DMS53 treated with DMSO at 0.1 percent for 48 hours (cell line): ENCODE data around the gene ZBTB4.

Experiments
- DNase-seq: peaks from one replicate; lab custom pipeline; 2025; ENCODE audit not compliant: unreplicated experiment; lab: John Stamatoyannopoulos, UW

The ZBTB4 gene, protein sequence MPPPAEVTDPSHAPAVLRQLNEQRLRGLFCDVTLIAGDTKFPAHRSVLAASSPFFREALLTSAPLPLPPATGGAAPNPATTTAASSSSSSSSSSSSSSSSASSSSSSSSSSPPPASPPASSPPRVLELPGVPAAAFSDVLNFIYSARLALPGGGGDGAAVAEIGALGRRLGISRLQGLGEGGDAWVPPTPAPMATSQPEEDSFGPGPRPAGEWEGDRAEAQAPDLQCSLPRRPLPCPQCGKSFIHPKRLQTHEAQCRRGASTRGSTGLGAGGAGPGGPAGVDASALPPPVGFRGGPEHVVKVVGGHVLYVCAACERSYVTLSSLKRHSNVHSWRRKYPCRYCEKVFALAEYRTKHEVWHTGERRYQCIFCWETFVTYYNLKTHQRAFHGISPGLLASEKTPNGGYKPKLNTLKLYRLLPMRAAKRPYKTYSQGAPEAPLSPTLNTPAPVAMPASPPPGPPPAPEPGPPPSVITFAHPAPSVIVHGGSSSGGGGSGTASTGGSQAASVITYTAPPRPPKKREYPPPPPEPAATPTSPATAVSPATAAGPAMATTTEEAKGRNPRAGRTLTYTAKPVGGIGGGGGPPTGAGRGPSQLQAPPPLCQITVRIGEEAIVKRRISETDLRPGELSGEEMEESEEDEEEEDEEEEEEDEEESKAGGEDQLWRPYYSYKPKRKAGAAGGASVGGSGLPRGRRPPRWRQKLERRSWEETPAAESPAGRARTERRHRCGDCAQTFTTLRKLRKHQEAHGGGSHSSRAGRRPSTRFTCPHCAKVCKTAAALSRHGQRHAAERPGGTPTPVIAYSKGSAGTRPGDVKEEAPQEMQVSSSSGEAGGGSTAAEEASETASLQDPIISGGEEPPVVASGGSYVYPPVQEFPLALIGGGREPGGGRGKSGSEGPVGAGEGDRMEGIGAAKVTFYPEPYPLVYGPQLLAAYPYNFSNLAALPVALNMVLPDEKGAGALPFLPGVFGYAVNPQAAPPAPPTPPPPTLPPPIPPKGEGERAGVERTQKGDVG

DNA sequence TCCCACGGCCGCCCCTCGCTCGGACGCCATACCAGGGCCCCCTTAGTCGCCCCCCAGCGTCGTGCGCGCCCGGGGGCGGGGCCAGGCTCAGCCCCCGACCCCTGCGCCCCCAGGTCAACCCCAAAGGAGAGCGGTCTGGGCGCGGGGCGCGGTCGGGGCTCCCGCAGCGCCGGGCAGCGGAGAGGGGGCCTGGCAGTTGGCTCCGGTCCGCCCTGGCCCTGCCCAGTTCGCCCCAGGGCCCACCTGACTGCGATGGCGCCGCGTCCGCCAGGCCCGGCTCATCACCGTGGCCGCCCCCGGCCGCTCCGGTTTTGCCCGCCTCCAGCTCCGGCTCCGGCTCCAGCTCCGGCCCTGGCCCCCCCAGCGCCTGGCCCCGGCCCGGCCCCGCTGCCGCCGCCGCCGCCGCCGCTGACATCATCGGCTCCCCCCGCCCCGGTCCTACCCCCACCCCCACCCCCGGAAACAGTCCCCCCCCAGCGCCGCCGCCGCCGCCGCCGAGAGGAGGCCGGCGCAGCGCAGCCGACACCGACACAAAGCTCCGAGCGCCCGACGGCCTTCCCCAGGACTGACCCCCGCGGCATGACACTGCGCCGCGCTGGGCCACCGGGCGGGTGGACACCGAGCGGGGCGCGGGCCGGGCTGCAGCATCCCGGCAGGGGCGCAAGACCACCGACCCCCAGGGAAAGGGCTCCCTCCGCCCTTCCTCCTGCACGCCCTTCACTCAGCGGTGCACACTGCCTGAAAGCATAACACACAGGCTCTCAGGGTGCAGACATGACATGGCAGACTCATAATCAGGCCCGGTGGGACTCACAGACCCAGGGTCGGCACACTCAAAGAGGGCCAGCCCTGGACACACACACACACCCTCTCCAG, at the start of gene ZBTB4:
Gene ZBTB4 (minus strand): TSS at position 419 of the 876 bp plus-strand sequence. CDS start 12,830 bp downstream, outside the sequence.
- DNase-seq: no peak

DNA sequence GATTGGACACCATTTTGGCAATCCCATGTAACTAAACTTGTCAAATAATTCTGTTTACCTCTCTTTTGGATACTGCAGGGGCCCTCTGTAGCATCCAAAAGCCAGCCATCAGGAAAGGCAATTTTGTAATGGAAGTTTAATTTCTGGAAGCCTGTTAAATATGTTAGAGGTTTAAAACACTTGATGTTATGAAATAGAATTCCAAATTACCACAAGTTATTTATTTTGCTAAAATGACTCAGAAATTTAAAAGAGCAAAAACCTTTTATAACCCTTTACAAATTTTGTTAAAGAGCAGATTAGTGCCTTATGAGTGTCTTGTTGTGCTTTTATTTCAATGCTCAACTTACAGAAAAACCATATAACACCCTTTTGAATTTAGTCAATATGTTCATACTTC, 49.4 kb upstream of the ZBTB4 start:
- DNase-seq: no peak

DNA sequence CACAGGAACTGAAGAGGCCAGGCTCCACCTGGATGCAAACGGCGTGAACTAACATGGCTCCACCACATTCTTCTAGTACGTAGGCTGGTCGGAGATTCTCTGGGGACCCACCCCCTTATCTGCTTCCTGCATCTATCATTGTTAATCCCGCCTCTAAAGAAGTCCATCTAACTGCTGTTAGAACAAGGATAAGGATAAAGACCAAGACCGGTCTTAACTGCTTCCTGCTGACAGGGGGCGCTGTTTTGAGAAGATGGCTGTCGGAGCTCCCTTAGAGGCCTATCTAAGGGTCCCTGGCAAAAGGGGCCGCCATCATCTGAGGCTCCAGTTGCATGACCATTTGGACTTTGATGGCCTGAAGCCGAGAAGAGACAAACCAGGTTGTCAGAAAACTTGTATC, 43.6 kb upstream of the ZBTB4 start:
- no peak for DNase-seq

DNA sequence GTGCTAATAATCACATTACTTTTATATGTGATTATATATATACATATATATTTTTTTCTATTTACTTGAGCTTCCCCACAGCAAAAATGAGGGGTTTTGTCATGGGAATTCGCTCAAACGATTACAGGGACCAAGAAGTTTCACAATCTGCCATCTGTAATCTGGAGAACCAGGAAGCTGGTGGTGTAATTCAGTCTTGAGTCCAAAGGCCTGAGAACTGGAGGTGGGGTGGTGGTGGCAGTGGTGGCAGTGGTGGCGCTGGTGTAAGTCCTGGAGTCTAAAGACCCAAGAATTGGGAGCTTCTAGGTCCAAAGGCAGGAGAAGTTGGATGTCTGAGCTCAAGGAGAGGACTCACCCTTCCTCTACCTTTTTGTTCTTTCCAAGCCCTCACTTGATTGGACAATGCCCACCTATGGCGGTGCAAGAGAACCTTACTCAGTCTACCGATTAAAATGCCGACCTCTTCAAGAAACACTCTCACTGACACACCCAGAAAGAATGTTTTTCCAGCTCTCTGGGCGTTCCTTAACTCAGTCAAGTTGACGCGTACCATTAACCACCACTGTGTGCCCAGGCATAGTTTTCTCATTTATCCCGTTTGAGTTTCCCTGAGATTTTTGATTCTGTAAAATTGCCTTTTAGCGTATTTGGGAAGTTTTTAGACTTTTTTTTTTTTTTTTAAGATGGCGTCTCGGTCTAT, 36.6 kb upstream of the ZBTB4 start:
- DNase-seq: no peak

DNA sequence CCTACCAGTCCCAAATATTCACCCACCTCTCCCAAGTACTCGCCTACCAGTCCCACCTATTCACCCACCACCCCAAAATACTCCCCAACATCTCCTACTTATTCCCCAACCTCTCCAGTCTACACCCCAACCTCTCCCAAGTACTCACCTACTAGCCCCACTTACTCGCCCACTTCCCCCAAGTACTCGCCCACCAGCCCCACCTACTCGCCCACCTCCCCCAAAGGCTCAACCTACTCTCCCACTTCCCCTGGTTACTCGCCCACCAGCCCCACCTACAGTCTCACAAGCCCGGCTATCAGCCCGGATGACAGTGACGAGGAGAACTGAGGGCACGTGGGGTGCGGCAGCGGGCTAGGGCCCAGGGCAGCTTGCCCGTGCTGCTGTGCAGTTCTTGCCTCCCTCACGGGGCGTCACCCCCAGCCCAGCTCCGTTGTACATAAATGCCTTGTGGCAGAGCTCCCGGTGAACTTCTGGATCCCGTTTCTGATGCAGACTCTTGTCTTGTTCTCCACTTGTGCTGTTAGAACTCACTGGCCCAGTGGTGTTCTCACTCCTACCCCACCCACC, 34.5 kb upstream of the ZBTB4 start:
- no peak for DNase-seq

DNA sequence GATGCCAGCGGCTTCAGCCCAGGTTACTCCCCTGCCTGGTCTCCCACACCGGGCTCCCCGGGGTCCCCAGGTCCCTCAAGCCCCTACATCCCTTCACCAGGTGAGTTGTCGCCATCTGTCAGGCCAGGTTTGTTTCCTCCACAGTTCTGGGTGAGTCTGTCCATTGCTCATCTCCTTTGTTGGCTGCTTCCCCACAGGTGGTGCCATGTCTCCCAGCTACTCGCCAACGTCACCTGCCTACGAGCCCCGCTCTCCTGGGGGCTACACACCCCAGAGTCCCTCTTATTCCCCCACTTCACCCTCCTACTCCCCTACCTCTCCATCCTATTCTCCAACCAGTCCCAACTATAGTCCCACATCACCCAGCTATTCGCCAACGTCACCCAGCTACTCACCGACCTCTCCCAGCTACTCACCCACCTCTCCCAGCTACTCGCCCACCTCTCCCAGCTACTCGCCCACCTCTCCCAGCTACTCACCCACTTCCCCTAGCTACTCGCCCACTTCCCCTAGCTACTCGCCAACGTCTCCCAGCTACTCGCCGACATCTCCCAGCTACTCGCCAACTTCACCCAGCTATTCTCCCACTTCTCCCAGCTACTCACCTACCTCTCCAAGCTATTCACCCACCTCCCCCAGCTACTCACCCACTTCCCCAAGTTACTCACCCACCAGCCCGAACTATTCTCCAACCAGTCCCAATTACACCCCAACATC, 33.6 kb upstream of the ZBTB4 start:
- DNase-seq: no peak

DNA sequence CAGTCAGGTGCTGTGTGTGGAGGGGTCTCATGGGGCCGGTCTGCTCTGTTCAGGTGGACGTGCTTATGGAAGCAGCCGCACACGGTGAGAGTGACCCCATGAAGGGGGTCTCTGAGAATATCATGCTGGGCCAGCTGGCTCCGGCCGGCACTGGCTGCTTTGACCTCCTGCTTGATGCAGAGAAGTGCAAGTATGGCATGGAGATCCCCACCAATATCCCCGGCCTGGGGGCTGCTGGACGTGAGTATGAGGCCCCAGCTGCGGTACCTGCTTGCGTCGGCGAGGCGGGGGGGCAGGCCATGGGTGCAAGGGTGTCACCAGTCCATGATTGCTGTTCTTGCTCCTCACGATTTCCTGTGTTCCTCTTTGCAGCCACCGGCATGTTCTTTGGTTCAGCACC, 32.7 kb upstream of the ZBTB4 start:
- no peak for DNase-seq

DNA sequence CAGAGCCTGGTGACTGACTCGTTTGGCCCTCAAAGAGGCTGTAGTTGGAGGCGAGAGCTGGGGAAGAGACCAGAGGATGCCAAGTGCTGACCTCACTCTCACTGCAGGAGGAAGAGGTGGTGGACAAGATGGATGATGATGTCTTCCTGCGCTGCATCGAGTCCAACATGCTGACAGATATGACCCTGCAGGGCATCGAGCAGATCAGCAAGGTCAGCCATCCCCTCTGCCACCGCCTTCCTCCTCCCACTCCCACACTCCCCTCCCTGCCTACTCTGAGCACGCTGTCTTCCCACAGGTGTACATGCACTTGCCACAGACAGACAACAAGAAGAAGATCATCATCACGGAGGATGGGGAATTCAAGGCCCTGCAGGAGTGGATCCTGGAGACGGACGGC, 31.7 kb upstream of the ZBTB4 start:
- DNase-seq: no peak

DNA sequence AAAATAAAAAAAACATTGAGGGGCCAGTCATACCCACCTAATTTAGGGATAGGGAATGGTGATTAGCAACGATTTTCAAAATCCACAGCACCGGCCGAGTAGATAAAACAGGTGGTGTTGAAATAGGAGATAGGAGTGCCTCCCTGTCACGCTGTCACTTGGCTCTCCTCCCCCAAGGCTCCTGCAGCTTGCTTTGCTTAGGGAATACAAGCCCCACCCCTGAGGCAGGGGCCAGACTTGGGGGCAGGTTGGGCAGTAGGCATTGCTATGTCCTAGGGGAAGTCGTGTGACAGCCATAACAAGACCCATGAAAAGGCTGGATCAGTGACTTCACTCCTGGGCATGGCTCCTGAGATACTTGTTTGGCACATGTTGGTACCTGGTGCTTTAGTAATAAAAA, 30.5 kb upstream of the ZBTB4 start:
- DNase-seq: no peak

DNA sequence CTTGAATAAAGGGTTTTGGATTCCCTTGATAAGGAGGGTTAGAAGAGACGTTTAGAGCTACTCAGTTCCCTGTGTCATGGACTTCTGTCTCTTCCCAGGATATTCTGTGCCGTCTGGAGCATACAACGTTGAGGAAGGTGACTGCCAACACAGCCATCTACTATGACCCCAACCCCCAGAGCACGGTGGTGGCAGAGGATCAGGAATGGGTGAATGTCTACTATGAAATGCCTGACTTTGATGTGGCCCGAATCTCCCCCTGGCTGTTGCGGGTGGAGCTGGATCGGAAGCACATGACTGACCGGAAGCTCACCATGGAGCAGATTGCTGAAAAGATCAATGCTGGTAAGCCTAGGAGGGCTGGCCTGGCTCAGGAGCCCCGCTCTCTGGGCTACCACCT, 29.4 kb upstream of the ZBTB4 start:
- no peak for DNase-seq

DNA sequence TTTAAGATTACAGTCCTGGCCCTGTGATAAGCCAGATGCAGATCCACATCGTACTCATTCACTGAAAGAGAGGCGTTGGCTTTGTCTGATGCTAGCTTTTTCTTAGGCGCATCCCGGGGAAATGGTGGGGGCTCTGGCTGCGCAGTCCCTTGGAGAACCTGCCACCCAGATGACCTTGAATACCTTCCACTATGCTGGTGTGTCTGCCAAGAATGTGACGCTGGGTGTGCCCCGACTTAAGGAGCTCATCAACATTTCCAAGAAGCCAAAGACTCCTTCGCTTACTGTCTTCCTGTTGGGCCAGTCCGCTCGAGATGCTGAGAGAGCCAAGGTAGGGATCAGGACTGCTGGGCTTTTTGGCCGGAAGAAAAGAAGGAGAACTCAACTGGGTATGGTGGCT, 28.7 kb upstream of the ZBTB4 start:
- no peak for DNase-seq

DNA sequence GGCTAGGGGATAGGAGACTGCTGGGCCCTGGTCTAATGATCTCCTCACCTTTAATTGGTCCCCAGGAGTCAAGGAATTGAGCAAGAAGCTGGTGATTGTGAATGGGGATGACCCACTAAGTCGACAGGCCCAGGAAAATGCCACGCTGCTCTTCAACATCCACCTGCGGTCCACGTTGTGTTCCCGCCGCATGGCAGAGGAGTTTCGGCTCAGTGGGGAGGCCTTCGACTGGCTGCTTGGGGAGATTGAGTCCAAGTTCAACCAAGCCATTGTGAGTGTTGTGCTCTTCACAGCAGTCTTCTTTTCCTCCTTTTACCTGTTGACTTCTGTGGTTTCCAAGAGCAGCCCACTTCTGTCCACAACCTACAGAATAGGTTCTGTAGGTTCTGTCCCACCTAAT, 24.1 kb upstream of the ZBTB4 start:
- no peak for DNase-seq

DNA sequence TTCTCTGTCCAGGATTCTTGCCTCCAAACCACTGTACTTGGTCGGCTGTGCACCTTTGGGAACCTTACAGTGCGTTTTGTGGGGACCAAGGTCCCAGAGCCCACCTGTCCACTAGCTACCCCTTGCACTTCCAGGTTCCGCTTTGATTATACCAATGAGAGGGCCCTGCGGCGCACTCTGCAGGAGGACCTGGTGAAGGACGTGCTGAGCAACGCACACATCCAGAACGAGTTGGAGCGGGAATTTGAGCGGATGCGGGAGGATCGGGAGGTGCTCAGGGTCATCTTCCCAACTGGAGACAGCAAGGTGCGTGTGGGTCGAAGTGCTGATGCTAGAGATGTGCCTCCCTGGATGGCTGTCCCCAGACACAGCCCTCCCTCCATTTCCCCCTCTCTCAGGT, 23.6 kb upstream of the ZBTB4 start:
- DNase-seq: no peak

DNA sequence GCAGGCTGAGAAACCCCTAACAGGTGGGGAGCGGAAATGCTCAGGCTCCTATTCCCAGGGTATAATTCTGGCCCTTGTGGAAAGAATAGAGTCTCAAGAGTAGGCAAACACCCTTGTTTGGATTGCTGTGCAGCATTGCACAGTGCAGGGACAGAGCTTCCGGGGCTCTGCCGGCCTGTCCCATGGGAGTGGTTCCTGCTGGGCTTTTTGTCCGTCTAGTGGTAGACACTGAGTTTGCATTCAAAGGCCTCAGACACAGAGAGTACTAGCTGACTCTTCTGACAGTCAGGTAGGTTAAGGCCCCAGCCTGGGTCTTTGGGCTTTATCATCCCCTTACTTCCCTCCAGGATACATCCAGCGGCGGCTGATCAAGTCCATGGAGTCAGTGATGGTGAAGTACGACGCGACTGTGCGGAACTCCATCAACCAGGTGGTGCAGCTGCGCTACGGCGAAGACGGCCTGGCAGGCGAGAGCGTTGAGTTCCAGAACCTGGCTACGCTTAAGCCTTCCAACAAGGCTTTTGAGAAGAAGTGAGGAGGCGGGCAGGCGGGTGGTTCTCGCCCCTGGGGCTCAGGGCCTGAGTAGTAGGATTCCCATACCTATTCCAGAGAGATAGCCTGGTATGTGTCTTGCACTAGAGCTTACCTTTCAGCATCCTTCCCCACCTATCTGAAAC, 22.9 kb upstream of the ZBTB4 start:
- DNase-seq: no peak

DNA sequence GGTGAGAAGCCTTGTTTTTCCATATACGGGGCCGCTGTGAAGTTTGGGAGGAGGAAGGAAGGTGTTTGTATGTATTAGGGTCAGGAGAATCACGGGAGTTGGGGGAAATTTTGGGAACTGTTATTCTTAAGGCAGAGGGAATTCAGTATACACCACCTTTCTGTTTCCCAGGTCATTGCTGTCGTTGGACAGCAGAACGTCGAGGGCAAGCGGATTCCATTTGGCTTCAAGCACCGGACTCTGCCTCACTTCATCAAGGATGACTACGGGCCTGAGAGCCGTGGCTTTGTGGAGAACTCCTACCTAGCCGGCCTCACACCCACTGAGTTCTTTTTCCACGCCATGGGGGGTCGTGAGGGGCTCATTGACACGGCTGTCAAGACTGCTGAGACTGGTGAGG, 22.3 kb upstream of the ZBTB4 start:
- no peak for DNase-seq

DNA sequence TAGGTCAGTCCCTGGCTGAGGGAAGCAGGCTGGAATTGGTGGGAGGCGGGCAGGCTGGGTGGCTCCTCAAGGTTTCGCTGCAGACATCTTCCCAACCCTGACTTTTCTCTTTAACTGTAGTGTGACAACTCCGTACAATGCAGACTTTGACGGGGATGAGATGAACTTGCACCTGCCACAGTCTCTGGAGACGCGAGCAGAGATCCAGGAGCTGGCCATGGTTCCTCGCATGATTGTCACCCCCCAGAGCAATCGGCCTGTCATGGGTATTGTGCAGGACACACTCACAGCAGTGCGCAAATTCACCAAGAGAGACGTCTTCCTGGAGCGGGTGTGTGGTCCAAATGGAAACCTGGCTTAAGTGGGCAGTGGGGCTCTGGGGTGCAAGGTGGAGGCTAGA, 19.7 kb upstream of the ZBTB4 start:
- no peak for DNase-seq

DNA sequence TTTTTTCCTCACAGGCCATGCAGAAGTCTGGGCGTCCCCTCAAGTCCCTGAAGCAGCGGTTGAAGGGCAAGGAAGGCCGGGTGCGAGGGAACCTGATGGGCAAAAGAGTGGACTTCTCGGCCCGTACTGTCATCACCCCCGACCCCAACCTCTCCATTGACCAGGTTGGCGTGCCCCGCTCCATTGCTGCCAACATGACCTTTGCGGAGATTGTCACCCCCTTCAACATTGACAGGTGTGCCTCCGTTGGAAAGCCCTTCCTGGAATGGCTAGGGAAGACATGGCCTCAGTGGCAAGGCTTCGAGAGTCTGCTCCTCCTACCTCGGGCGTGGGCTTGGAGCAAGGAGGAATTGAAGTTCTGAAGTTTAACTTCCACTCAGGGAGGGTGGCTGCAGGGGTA, 18.2 kb upstream of the ZBTB4 start:
- DNase-seq: no peak

DNA sequence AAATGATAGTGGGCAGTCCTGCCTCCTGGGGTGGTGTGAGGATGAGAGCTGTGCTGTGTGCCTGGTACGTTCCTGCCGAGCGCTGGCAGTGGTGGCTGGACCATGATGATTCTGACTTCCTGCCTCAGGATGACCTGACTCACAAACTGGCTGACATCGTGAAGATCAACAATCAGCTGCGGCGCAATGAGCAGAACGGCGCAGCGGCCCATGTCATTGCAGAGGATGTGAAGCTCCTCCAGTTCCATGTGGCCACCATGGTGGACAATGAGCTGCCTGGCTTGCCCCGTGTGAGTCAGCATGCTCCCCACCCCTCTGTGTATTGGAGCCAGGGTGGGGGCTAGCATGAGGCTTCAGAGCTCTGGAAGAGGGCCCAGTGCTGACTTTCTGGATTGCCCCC, 17.8 kb upstream of the ZBTB4 start:
- DNase-seq: no peak
